ENCODE measurements around the gene ITPR2. TPM values are rescaled to one million over a fixed set of nuclear protein-coding genes. Genes with fewer than 3 reads are reported as not detected.

ITPR2 gene
- total RNA-seq, 1 experiment from 2014 or later, result 4.0 TPM

DNA sequence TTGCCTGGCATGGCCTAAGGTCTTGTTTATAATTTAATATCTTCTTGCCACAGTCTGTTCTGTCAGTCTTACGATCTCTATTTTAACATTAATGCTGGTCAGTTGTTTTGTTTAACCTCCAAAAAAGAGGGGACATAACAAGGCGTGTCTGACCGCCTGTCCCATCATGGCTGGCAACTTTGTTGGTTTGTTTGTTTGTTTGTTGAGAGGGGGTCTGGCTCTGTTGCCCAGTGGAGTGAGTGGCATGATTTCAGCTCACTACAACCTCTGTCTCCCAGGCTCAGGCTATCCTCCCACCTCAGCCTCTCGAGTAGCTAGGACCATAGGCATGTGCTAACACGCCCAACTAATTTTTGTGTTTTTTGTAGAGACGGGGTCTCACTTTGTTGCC, 36.1 kb upstream of the ITPR2 start:
- Histone ChIP-seq H4K20me1 (ENCODE audit: low read length) (no peaks in the 10 kb centered on the region), H3F3A (ENCODE audit: low read length, unreplicated experiment) (no peaks in the 10 kb centered on the region), H3K4me3 (ENCODE audit: low read length) (no peak overlapping the region), H3K9me2 (replicated peaks; ENCODE audit: low read length) (no peaks in the 10 kb centered on the region), H3K27ac (ENCODE audit: low read length) (no peak overlapping the region), H3K36me3 (ENCODE audit: low read depth, low read length) (no peaks in the 10 kb centered on the region), H3K4me2 (ENCODE audit: low read length) (no peak overlapping the region), H3K79me2 (ENCODE audit: low read length) (no peaks in the 10 kb centered on the region), H3K9me3 (ENCODE audit: low read length) (no peaks in the 10 kb centered on the region), H2AFZ (ENCODE audit: low read length) (no peak overlapping the region), H3K4me1 (ENCODE audit: insufficient read depth, low read length) (peaks cover 13% of the 10 kb centered on the region), H3K27me3 (ENCODE audit: low read length) (no peaks in the 10 kb centered on the region), H3K9ac (ENCODE audit: low read length) (no peak overlapping the region)
- intact Hi-C loops (cut with micrococcal nuclease), result no loop called here
- POLR2A ChIA-PET (ENCODE audit: unreplicated experiment), result no interaction called here
- TF ChIP-seq, protein P1, sequence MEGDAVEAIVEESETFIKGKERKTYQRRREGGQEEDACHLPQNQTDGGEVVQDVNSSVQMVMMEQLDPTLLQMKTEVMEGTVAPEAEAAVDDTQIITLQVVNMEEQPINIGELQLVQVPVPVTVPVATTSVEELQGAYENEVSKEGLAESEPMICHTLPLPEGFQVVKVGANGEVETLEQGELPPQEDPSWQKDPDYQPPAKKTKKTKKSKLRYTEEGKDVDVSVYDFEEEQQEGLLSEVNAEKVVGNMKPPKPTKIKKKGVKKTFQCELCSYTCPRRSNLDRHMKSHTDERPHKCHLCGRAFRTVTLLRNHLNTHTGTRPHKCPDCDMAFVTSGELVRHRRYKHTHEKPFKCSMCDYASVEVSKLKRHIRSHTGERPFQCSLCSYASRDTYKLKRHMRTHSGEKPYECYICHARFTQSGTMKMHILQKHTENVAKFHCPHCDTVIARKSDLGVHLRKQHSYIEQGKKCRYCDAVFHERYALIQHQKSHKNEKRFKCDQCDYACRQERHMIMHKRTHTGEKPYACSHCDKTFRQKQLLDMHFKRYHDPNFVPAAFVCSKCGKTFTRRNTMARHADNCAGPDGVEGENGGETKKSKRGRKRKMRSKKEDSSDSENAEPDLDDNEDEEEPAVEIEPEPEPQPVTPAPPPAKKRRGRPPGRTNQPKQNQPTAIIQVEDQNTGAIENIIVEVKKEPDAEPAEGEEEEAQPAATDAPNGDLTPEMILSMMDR (conservative IDR thresholded peaks at IDR 0.05; ENCODE audit: low read depth, low read length), result no peak
- TF ChIP-seq EZH2phosphoT487 (IDR thresholded peaks at IDR 0.05; ENCODE audit: borderline replicate concordance, low read length) (no peak), EZH2 (IDR thresholded peaks at IDR 0.05; ENCODE audit: low read length, unreplicated experiment) (no peak)
- ATAC-seq (no peak), DNase-seq (no peak)
- no TSS peak for BruUV-seq (replicated peaks)
- CTCF ChIA-PET, result interaction anchor here (1.4 kb wide), 1 partner anchor 16 kb away, joined by 3 read pairs; no protein-coding TSS in a partner anchor

- TF ChIP-seq EZH2 (IDR thresholded peaks at IDR 0.05; ENCODE audit: low read length, unreplicated experiment), result no peak
- TF ChIP-seq EZH2phosphoT487 (IDR thresholded peaks at IDR 0.05; ENCODE audit: borderline replicate concordance, low read length), result no peak
- TF ChIP-seq, protein P1 (conservative IDR thresholded peaks at IDR 0.05; ENCODE audit: low read depth, low read length), result no peak
- CTCF ChIA-PET, result interaction anchor here (1.4 kb wide), 1 partner anchor 17 kb away, joined by 3 read pairs; no protein-coding TSS in a partner anchor
- Histone ChIP-seq H3K79me2 (ENCODE audit: low read length) (no peaks in the 10 kb centered on the region), H4K20me1 (ENCODE audit: low read length) (no peaks in the 10 kb centered on the region), H2AFZ (ENCODE audit: low read length) (no peak overlapping the region), H3K27me3 (ENCODE audit: low read length) (no peaks in the 10 kb centered on the region), H3K9me2 (replicated peaks; ENCODE audit: low read length) (no peaks in the 10 kb centered on the region), H3K4me2 (ENCODE audit: low read length) (no peak overlapping the region), H3K4me1 (ENCODE audit: insufficient read depth, low read length) (peaks cover 13% of the 10 kb centered on the region), H3K9ac (ENCODE audit: low read length) (no peak overlapping the region), H3K27ac (ENCODE audit: low read length) (no peak overlapping the region), H3K4me3 (ENCODE audit: low read length) (no peak overlapping the region), H3K9me3 (ENCODE audit: low read length) (no peaks in the 10 kb centered on the region), H3K36me3 (ENCODE audit: low read depth, low read length) (no peaks in the 10 kb centered on the region), H3F3A (ENCODE audit: low read length, unreplicated experiment) (no peaks in the 10 kb centered on the region)
- DNase-seq (no peak), ATAC-seq (no peak)
- intact Hi-C loops (cut with micrococcal nuclease), result no loop called here
- POLR2A ChIA-PET (ENCODE audit: unreplicated experiment), result interaction anchor here (0.6 kb wide), 1 partner anchor 1219 kb away, joined by 5 read pairs; no protein-coding TSS in a partner anchor
- no TSS peak for BruUV-seq (replicated peaks)
These were observed 35.6 kb upstream of the ITPR2 start for GRCh38 chr12:26868447-26869103.

DNA sequence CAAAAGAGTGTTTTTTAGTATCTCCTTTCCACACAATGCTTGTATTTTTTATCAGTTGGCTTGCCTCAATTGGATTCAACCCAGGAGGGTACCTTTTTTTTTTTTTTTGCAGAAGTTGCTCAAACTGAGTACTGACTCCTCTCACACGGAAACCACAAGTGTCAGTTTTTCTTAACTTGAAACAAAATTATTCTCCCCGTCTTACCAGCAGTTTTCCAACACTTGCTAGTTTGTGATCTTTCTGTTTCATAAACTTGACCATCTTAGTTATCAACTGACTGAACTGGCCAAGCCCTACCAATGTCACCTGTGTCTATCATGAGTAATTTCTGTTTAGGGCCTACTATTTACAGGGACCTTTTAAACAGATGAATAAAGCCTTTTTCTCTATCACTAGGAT, 34.1 kb upstream of the ITPR2 start:
- Histone ChIP-seq H2AFZ (ENCODE audit: low read length) (no peak overlapping the region), H3K27me3 (ENCODE audit: low read length) (no peaks in the 10 kb centered on the region), H3K4me1 (ENCODE audit: insufficient read depth, low read length) (peaks cover 13% of the 10 kb centered on the region), H3K9me3 (ENCODE audit: low read length) (no peaks in the 10 kb centered on the region), H3K9ac (ENCODE audit: low read length) (no peak overlapping the region), H3K79me2 (ENCODE audit: low read length) (no peaks in the 10 kb centered on the region), H3F3A (ENCODE audit: low read length, unreplicated experiment) (no peaks in the 10 kb centered on the region), H4K20me1 (ENCODE audit: low read length) (no peaks in the 10 kb centered on the region), H3K9me2 (replicated peaks; ENCODE audit: low read length) (no peaks in the 10 kb centered on the region), H3K4me3 (ENCODE audit: low read length) (no peak overlapping the region), H3K27ac (ENCODE audit: low read length) (no peak overlapping the region), H3K36me3 (ENCODE audit: low read depth, low read length) (no peaks in the 10 kb centered on the region), H3K4me2 (ENCODE audit: low read length) (no peak overlapping the region)
- BruUV-seq (replicated peaks), result no TSS peak
- ChIA-PET POLR2A (ENCODE audit: unreplicated experiment) (no interaction called here), CTCF (no interaction called here)
- no peak for TF ChIP-seq EZH2 (IDR thresholded peaks at IDR 0.05; ENCODE audit: low read length, unreplicated experiment)
- TF ChIP-seq, protein P1 (conservative IDR thresholded peaks at IDR 0.05; ENCODE audit: low read depth, low read length), result no peak
- TF ChIP-seq EZH2phosphoT487 (IDR thresholded peaks at IDR 0.05; ENCODE audit: borderline replicate concordance, low read length), result no peak
- ATAC-seq (no peak), DNase-seq (no peak)
- intact Hi-C loops (cut with micrococcal nuclease), result no loop called here

All from PC-3 (cell line).